GM19463 (cell line): Measurements from ENCODE around the gene FAM110C.
"Not testable (repeated sequence)": the region's sequence is repeated elsewhere in the genome, so short reads cannot be mapped to it uniquely, and the experiment has no call there.

Source experiments
- ATAC-seq: cut with Tn5 transposase; IDR thresholded peaks from one replicate; pipeline ENCODE4 v1.9.1; 2021; ENCODE audit warnings: mild to moderate bottlenecking, moderate library complexity; ENCODE audit not compliant: unreplicated experiment

The FAM110C gene

DNA sequence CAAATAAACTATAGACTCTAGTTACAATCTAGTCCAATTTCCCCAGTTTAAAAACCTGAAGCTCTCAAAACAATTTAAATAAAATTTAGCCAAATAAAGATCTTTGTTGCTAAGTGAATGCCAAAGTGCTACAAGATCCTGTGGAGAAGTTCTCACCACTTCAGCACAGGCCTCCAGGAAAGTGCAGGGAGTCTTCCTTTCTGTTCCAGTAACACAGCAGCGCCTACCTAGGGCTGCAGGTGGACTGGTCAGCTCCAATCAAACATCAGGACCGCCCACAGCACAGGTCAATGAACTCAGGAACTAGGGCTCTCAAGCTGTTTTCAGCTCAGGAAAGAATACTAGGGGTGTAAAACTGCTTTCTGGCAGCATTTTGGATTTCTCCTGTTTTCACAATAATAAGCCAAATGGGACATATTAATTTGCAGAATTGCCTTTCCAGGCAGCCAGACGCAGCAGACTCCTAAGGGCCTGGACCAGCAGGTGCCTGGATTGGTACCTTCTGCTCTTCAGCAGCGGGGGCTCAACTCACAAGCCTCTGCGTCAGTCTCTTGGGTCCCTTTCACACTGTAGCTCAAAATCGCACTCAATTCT lies 1.5 kb downstream of the FAM110C start:
- no peak for ATAC-seq

DNA sequence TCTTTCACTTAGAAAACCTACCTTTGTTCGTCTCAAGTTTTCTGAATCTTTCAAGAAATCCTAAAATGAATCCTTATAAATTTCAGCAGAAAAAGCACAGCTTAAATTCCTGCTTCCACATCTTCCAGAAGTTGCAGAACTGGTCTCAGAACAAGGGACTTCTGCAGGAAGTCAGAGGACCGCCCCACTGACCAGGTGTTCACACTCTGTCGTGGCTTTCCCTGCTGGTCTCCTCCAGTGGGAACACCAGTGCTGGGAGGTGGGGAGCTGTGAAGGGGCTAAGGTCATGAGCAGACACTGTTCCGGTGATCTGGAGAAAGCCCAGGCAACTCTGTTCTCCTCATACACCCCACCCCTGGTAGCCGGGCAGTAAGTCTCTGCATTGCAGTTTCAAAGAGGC lies 3.5 kb downstream of the FAM110C start:
- no peak for ATAC-seq

DNA sequence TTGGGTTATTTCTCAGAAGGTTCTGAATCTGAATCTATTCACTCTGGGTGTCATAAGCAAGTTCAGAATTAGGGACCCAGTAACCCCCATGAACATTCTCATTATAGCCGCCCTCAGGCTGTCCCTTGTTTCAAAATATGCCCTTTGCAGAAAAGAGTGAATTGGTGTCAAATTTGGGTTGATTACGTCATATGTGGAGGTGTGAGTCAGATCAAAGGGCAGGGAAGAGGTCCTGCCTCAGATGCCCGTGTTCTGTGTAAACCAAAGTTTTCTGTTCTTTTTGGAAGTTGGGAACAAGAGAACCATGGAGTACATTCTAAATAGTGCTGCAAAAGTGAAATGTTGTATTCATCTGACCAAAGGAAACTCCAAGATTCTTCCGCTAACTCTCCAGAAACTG lies 5.8 kb downstream of the FAM110C start:
- no peak for ATAC-seq

DNA sequence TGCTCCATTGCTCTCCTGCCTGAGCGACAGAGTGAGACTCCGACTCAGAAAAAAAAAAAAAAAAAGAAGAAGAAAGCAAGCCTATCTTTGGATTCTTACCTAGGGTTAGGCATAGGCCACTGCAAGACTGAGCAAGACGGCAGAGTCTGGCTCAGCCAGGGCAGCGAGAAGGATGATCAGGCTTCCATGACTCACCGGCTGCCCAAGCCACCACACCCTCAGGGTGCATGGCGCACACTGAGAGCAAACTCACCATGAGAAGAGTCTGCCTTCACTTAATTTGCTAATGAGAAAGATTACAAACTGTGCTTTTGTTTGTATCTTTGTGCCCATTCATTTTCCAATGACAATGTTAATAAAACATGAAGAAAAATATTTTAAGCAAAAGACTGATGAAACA lies 8.2 kb downstream of the FAM110C start:
- no peak for ATAC-seq

DNA sequence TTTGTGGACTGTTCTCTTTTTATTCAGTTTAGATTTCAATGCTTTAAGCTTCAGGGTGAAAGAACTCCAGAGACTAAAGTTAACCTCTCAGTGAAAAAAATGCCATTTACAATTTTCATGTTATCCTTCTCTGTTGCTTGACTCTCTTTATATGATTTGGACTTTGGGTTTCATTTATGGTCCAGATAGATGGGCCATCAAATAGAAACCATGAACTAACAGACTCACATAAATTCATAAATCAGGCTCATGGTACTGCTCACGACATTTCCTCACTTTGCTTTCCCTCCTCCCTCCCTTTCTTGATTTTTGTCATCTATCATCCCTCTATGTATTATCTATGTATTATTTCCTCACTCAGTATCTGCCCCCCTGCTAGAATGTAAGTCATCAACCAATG lies 10.0 kb downstream of the FAM110C start:
- no peak for ATAC-seq

DNA sequence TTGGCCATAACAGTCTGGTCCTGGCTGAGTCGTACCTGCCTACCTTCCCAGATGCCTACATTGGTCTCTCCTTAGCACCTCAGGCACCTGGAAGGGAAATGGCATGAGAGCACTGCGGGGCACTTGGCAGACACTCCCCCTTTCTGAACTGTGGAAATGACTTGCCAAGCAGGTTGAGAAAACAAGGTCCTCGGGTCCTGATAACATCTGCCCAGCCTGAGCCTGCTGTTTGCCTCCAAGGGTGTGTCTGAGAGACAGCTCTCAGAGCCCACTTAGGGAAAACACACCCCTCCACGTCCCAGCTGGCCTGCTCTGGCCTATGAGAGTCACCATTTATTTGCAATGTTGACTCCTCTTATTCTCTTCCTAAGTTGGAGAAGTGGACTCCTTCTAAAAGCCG lies 10.5 kb downstream of the FAM110C start:
- no peak for ATAC-seq

DNA sequence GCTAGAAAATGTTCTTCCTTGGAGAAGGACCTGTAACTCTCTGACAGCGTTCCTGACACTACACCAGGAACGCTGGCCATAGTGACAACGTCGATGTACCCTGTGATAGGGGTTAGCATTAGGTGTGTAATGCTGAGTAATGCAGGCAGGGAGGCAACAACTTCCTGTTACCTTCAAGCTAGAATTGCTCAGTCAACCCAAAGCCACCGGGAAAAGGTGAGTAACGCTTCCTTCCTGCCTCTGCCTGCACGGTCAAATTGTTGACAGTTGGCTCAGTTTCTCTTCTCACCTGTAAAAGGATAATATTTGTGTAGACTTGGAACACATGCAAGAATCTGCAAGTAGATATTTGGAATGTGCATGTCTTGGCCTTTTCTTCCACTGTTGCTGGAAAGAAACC lies 12.7 kb downstream of the FAM110C start:
- peak; percentile 50 for ATAC-seq

DNA sequence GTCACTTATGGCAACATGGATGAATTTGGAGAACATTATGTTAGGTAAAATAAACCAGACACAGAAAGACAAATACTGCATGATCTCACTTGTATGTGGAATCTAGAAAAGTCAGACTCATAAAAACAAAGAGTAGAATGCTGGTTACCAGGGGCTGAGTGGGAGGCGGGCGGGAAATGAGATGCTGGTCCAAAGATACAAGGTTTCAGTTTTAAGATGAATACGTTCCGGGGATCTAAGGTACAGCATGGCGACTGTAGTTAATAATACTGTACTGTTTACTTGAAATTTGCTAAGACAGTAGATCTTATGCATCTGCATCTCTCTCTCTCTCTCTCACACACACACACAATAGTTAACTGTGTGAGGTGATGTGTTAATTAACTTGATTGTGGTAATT lies 14.2 kb downstream of the FAM110C start:
- peak; percentile 66 for ATAC-seq

DNA sequence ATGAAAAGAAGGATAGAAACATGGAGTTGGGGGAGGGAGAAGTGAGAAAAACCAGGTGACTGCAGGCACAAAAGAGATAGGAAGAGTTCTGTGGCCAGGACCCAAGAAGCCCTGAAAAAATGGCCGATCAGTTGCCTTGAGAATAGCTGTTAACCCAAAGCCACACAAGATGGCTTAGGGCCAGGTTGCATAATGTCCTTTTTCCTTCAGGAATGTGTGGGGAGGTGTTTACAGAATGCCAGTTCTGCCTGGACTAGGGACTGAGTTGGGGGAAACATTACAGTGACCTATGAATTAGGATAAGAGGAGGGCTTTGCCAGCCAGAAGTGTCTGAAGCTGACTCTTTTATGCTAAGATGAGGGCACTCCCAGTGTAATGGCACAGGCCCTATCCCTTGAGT lies 17.1 kb downstream of the FAM110C start:
- ATAC-seq: no peak

DNA sequence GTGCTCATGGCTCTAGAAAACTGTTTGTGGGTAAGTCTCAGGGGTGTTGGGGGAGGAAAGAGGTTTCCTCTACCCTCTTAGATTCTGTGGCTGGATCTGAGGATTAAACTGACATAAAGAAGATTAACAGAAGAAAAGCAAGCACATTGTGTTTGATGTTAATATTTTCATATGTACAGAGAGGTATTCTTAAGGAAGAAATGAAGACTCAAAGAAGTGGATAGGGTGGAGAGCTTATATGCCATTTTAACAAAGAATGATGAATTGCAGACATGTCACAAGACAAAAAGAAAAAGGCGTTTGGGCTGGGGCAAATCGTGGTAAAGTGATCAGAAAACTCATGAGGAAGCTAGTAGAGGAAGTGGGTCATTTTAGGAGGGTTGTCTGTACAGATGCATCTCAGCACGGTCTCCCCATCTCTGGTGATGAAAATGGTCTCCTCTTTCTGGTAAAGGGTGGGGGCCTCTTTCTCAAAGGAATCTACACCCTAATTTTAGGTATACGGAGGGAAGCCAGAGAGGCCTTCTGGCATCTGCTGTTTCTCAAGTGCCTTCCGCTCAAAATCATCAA lies 17.8 kb downstream of the FAM110C start:
- ATAC-seq: no peak

DNA sequence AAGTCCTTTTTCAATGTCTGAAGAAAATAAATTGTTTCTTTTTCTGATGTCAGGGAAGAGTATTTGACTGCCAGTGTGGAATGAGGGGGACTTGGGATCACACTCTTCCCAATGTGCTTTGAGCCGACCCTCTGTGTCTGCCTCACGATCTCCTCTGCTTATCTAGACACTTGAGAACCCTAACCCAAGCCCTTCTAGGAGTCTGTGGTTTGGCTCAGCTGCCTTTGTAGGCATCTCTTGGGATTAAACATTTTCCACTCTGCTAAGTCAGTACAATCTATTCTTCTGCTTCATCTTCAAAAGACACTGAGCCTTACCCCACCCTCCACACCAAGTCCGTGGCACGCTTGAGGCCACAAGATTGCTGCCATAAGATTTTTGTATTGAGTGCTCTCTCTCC lies 19.4 kb downstream of the FAM110C start:
- no peak for ATAC-seq

DNA sequence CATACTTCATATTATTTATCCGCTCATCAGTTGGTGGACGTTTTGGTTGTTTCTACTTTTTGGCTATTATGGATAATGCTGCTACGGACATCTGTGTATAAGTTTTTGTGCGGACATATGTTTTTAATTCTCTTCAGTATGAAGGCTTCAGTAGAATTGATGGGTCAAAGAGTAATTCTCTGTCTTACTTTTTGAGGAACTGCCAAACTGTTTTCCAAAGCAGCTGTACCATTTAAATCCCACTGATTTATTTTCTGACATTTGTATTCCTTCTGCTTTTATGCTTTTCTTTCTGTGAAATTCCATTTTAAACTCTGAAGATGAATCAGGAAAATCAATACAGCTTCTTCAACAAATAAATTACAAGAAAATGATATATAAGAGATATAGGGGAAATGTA lies 20.8 kb downstream of the FAM110C start:
- no peak for ATAC-seq

DNA sequence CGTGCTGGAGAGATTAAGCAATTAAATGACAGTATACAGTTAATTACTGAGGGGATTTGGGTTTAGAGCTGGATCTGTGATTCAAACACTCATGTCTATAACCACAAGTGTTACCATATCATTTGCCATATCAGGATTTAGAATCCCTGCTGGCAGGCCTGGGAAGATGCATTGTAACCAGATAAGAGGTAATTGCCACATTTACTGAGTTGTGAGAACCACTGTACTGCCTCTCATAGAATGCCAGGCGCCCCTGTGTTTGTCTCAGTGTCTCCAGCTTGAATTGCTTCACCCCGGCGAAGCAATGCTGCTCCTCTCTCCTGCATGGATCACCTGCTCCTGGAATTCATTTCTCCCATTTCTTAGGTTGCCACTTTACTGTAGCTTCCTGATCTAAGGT lies 21.7 kb downstream of the FAM110C start:
- not testable (repeated sequence) for ATAC-seq

DNA sequence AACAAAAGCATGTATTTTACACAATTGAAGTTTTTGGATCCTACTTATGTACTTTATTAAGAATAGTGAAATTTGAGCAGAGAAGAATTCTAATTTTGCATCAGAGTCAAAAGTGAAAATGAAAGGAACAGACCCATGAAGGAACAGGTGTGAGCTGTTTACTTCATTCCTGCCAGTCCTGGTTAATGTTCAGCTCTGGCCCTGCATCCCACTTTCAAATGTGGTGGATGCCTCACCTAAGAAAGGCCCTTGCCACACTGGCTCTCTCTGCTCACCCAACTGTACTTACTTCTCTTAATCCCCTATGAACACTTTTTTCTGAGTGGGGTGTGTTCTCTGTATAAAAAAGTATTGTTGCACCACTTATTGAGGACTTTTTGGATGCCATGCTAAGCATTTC lies 22.2 kb downstream of the FAM110C start:
- peak; percentile 95 for ATAC-seq

DNA sequence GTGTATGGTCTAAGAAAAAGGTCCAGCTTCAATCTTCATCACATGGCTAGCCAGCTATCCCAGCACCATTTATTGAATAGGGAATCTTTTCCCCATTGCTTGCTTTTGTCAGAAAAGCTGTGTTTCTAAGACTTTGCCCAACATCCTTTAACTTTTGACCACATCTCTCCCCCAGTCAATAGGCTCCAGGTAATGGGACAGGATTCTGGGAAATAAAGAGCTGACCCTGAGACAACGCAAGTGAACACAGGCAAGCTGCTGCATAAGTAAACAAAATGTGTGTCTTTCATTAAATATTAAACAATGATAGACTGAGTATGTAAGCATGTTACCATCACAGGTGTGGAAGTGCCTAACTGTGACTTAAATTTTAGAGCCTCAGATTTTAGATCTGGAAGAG lies 23.0 kb downstream of the FAM110C start:
- no peak for ATAC-seq

DNA sequence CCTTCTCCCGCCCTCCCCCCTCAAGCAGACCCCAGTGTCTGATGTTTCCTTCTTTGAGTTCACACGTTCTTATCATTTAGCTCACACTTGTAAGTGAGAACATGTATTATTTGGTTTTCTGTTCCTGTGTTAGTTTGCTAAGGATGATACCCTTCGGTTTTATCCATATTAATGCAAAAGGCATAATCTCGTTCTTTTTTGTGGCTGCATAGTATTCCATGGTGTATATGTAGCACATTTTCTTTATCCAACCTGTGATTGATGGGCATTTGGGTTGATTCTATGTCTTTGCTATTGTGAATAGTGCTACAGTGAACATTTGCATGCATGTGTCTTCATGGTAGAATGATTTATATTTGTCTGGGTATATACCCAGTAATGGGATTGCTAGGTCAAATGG lies 24.1 kb downstream of the FAM110C start:
- ATAC-seq: not testable (repeated sequence)

DNA sequence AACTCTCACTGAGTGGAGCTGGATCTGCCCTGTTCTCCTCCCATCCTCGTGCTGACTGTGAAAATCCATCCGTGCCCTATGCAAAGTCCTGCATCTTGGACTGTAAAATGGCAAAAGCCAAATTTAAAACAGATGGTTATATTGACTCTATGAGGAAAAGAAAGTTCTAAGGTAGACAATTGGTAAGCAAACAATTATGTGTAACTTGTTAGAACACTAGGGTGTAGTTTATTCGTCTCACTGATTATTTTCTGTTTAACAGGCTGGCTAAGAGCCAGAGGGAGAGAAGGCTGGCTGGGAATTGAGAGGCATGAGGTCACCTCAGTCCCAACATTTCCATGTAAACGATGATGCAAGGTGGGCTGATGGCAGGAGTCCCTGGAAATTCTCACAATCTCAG lies 26.0 kb downstream of the FAM110C start:
- not testable (repeated sequence) for ATAC-seq

DNA sequence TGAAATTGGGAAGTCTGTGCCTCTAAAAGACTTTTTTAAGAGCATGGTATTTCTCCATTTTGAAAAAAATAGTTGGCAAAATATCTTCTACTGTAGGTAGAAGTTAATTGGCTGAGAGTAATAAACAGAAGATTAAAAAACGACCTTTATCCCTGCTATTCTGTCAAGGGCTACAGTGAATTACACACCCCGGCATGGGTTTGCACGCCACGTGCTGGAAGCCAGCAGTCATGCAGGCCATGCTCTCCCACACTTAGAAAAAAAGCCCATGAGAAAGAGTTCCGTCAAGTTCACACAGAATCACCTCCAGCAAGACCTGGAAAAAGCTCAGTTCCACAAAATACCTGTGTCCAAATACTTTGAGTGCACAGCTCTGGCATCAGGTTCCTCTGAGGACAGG lies 26.8 kb downstream of the FAM110C start:
- ATAC-seq: no peak

DNA sequence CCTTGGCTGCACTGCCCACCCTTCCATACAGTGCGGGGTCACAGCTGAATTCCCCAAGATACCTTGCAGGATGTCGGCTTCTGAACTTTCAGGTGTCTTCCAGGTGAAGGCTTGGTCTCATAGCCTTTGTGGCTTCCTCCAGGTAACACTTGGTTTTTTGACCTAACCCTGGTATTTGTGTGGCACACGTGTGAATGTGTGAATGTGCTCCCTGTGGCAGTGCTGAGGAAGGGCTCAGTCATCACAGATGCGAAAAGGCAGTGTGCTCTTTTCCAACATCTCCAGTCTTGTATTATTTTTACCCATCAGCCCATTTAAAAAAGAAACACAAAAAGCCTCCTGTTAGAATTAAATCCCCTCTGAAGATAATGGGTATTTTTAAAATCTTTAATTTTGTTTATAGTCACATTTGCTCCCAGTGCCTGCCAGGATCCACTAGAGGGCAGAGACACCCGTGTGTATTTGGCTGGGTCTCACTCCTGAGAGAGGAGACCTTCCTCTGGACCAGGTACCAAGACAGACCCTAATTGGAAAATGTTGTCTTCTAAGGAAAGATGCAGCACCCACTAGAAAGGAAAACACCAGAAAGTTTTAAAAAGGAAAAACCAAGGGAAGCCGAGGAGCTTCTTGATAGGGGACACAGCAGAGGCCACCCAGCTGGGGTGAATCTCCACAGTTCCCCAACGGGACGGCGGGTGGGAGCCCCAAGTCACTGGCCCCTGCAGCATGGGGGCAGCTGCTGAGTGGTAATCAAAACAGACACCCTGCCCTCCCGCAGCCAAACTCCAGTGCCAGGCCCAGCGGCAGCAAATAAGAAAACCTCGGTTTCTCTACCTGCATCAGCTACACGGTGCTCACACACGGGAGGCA lies 27.7 kb downstream of the FAM110C start:
- no peak for ATAC-seq

DNA sequence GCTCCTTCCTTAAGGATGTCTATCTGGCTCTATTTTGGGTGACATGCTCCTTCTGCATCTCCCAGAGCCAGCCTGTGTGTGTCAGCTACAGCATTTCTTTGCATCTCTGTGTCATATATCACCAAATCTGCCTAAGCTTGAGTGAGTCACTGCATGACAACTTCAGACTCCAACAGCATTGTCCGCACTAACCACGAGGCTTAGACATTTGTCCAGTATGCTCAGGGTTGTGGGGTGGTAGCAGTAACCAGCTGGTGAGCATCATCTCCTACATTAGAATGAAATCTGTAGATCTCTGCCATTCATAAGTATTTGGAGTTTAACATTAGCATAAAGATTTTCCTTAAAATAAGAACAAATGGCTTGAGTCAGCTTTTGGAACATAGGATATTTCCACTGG lies 30.4 kb downstream of the FAM110C start:
- ATAC-seq: not testable (repeated sequence)

DNA sequence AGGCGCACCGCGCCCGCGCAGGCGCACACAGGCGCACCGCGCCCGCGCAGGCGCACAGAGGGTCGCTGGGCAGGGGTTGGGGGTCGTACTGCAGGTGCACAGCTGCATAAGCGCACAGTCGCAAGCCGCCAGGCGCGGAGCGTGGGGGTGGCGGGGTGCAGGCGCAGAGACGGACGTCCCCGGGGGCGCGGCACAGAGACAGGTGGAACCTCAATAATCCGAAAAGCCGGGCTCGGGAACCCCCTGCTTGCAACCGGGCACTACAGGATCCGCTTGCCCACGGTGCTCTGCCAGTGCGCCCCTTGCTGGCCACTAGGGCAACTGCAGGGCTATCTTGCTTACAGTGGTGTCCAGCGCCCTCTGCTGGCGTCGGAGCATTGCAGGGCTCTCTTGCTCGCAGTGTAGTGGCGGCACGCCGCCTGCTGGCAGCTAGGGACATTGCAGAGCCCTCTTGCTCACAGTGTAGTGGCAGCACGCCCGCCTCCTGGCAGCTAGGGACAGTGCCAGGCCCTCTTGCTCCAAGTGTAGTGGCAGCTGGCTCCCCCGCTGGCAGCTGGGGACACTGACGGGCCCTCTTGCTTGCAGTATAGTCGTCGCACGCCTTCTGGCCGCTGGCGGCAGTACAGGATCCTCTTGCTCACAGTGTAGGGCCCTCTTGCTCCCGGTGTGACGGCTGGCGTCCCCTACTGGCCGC lies 34.9 kb downstream of the FAM110C start:
- ATAC-seq: no peak
